WTC11 (cell line): ENCODE data around the gene CKAP2L. TPM values are rescaled to one million over a fixed set of nuclear protein-coding genes. Genes with fewer than 3 reads are reported as not detected.

ENCODE experiments used
- ATAC-seq: fragments of 200-7000 bp; cut with Tn5 transposase; 2 replicates; pipeline ENCODE4 v1.10.0; 2021; ENCODE audit warnings: mild to moderate bottlenecking, moderate library complexity
- CTCF ChIA-PET: fragments of 300-600 bp; sonication (Branson Sonifier 250); formaldehyde crosslinking; loops from one replicate; lab custom pipeline; 2021; ENCODE audit warnings: antibody characterized with exemption; lab: Charles Lee
- POLR2A ChIA-PET: fragments of 350-600 bp; sonication (Branson Sonifier 250); formaldehyde crosslinking; loops from one replicate; lab custom pipeline; 2021; ENCODE audit warnings: antibody characterized with exemption; lab: Charles Lee
- DNase-seq: peaks from one replicate; pipeline ENCODE4 v3.0.0; 2021; ENCODE audit warnings: low spot score
- H3K27ac Mint-ChIP-seq: 2 replicates; pipeline ENCODE4 v1.8.0; 2021; ENCODE audit warnings: mixed read lengths
- H3K27me3 Mint-ChIP-seq: 2 replicates; pipeline ENCODE4 v1.8.0; 2021; ENCODE audit warnings: low read depth, mild to moderate bottlenecking, moderate library complexity, mixed read lengths
- H3K36me3 Mint-ChIP-seq: 2 replicates; pipeline ENCODE4 v1.8.0; 2021; ENCODE audit warnings: mixed read lengths
- H3K4me1 Mint-ChIP-seq: 2 replicates; pipeline ENCODE4 v1.8.0; 2022; ENCODE audit warnings: mixed read lengths
- H3K4me3 Mint-ChIP-seq: 2 replicates; pipeline ENCODE4 v1.8.0; 2021; ENCODE audit warnings: mild to moderate bottlenecking, moderate library complexity, mixed read lengths
- H3K9me3 Mint-ChIP-seq: 2 replicates; pipeline ENCODE4 v1.8.0; 2021; ENCODE audit warnings: mixed read lengths
- ARID4B ChIP-seq: sonication (generic); formaldehyde crosslinking; IDR thresholded peaks from 2 replicates; pipeline ENCODE4 v1.8.0; 2023; ENCODE audit warnings: missing genetic modification reagents, mild to moderate bottlenecking, borderline replicate concordance
- ATF1 ChIP-seq: sonication (generic); formaldehyde crosslinking; IDR thresholded peaks from 2 replicates; pipeline ENCODE4 v1.8.1; 2023; ENCODE audit warnings: mild to moderate bottlenecking, moderate library complexity, missing genetic modification reagents
- ATF6 ChIP-seq: sonication (generic); formaldehyde crosslinking; IDR thresholded peaks from 2 replicates; pipeline ENCODE4 v1.8.1; 2023; ENCODE audit warnings: mild to moderate bottlenecking, missing genetic modification reagents
- CBFB ChIP-seq: sonication (generic); formaldehyde crosslinking; IDR thresholded peaks from 2 replicates; pipeline ENCODE4 v1.8.1; 2022; ENCODE audit warnings: mild to moderate bottlenecking, low read depth, missing genetic modification reagents
- ELF4 ChIP-seq: sonication (generic); formaldehyde crosslinking; IDR thresholded peaks from 2 replicates; pipeline ENCODE4 v1.8.1; 2022; ENCODE audit warnings: low read depth, mild to moderate bottlenecking, moderate library complexity, missing genetic modification reagents
- FOXK1 ChIP-seq: sonication (generic); formaldehyde crosslinking; IDR thresholded peaks from 2 replicates; pipeline ENCODE4 v1.8.0; 2022; ENCODE audit warnings: mild to moderate bottlenecking, moderate library complexity, missing genetic modification reagents
- FOXP4 ChIP-seq: sonication (generic); formaldehyde crosslinking; IDR thresholded peaks from 2 replicates; pipeline ENCODE4 v1.8.0; 2022; ENCODE audit warnings: mild to moderate bottlenecking, missing genetic modification reagents
- IRF2 ChIP-seq: sonication (generic); formaldehyde crosslinking; IDR thresholded peaks from 2 replicates; pipeline ENCODE4 v1.8.0; 2022; ENCODE audit warnings: low read depth, missing genetic modification reagents, borderline replicate concordance
- JAZF1 ChIP-seq: fragments of 250-450 bp; sonication (Bioruptor Pico); IDR thresholded peaks from 2 replicates; pipeline ENCODE4 v1.9.0; 2021; ENCODE audit warnings: moderate library complexity, mild to moderate bottlenecking, inconsistent platforms
- PRDM15 ChIP-seq: sonication (generic); formaldehyde crosslinking; IDR thresholded peaks from 2 replicates; pipeline ENCODE4 v1.8.0; 2022; ENCODE audit warnings: missing genetic modification reagents
- SMAD4 ChIP-seq: sonication (generic); formaldehyde crosslinking; IDR thresholded peaks from 2 replicates; pipeline ENCODE4 v1.8.0; 2022; ENCODE audit warnings: mild to moderate bottlenecking, missing genetic modification reagents
- SP1 ChIP-seq: sonication (generic); formaldehyde crosslinking; conservative IDR thresholded peaks from 2 replicates; pipeline ENCODE4 v1.8.1; 2022; ENCODE audit warnings: missing genetic modification reagents
- TEAD4 ChIP-seq: sonication (generic); formaldehyde crosslinking; IDR thresholded peaks from 2 replicates; pipeline ENCODE4 v1.8.0; 2022; ENCODE audit warnings: mild to moderate bottlenecking, missing genetic modification reagents
- ZNF219 ChIP-seq: sonication (generic); formaldehyde crosslinking; IDR thresholded peaks from 2 replicates; pipeline ENCODE4 v1.8.0; 2023; ENCODE audit warnings: missing genetic modification reagents, mild to moderate bottlenecking, borderline replicate concordance
- ZNF232 ChIP-seq: sonication (generic); formaldehyde crosslinking; IDR thresholded peaks from 2 replicates; pipeline ENCODE4 v1.8.0; 2022; ENCODE audit warnings: mild to moderate bottlenecking, missing genetic modification reagents
- ZNF281 ChIP-seq: sonication (generic); formaldehyde crosslinking; IDR thresholded peaks from 2 replicates; pipeline ENCODE4 v1.8.0; 2023; ENCODE audit warnings: mild to moderate bottlenecking, missing genetic modification reagents
- ZNF512 ChIP-seq: sonication (generic); formaldehyde crosslinking; IDR thresholded peaks from 2 replicates; pipeline ENCODE4 v1.8.1; 2022; ENCODE audit warnings: missing genetic modification reagents, borderline replicate concordance
- ZNF671 ChIP-seq: fragments of 250-450 bp; sonication (Bioruptor Pico); IDR thresholded peaks from 2 replicates; pipeline ENCODE4 v1.8.0; 2021; ENCODE audit warnings: mild to moderate bottlenecking
- total RNA-seq: library from RNA; stranded (reverse); gene quantifications from 3 replicates; pipeline ENCODE4 v1.2.3, GENCODE V29; 2021

CKAP2L gene
- total RNA-seq, 1 experiment from 2014 or later = 25.6 TPM

GRCh38 chr2:112688086-112688880 is 76.1 kb downstream of the CKAP2L start:
- CTCF ChIA-PET = interaction anchor here (1.5 to 2.9 kb wide), 3 partner anchors 37 to 43 kb away, joined by 4 to 8 read pairs (median 5); partner anchors contain the start of gene SLC20A1

More at GRCh38 chr2:112688086-112688880, 76.1 kb downstream of the CKAP2L start:
- H3K9me3 Mint-ChIP-seq = no peaks in the 10 kb centered on the region
- no peaks in the 10 kb centered on the region for H3K27me3 Mint-ChIP-seq
- no peak overlapping the region for H3K4me3 Mint-ChIP-seq
- ATAC-seq = no peak
- no peaks in the 10 kb centered on the region for H3K36me3 Mint-ChIP-seq
- POLR2A ChIA-PET = no interaction called here
- DNase-seq = no peak
- H3K27ac Mint-ChIP-seq = no peak overlapping the region
- TF ChIP-seq ELF4 (CRISPR knock-in tag) = no peak
- TF ChIP-seq ARID4B (CRISPR knock-in tag) = no peak
- TF ChIP-seq SP1 (CRISPR knock-in tag) = no peak
- TF ChIP-seq PRDM15 (CRISPR knock-in tag) = no peak
- no peak for TF ChIP-seq SMAD4 (CRISPR knock-in tag)
- no peak for TF ChIP-seq FOXK1 (CRISPR knock-in tag)
- no peak for TF ChIP-seq ZNF232 (CRISPR knock-in tag)
- TF ChIP-seq ATF6 = no peak
- no peak for TF ChIP-seq FOXP4 (CRISPR knock-in tag)
- TF ChIP-seq CBFB (CRISPR knock-in tag) = no peak
- TF ChIP-seq ATF1 (CRISPR knock-in tag) = no peak
- no peak for TF ChIP-seq IRF2 (CRISPR knock-in tag)
- no peak for TF ChIP-seq ZNF512 (CRISPR knock-in tag)
- no peak for TF ChIP-seq ZNF671 (CRISPR knock-in tag)
- TF ChIP-seq TEAD4 (CRISPR knock-in tag) = no peak
- no peak for TF ChIP-seq ZNF219 (CRISPR knock-in tag)
- no peak for TF ChIP-seq ZNF281
- TF ChIP-seq JAZF1 (CRISPR knock-in tag) = no peak
- peaks cover 13% of the 10 kb centered on the region for H3K4me1 Mint-ChIP-seq
